ENCODE measurements around the gene TMEM8B.

GRCh38 chr9:35912791-35913400 is 83.9 kb downstream of the TMEM8B start:
- TF ChIP-seq L3MBTL2 (conservative IDR thresholded peaks at IDR 0.05) (no peak), CTBP1 (IDR thresholded peaks at IDR 0.05; ENCODE audit: borderline replicate concordance) (no peak), ARNT (IDR thresholded peaks at IDR 0.05) (no peak), NFRKB (IDR thresholded peaks at IDR 0.05) (no peak), BHLHE40 (IDR thresholded peaks at IDR 0.05; ENCODE audit: borderline replicate concordance) (no peak), PKNOX1 (IDR thresholded peaks at IDR 0.05) (no peak), FOXM1 (IDR thresholded peaks at IDR 0.05; ENCODE audit: borderline replicate concordance) (no peak), TARDBP (IDR thresholded peaks at IDR 0.05) (no peak), FOXK2 (IDR thresholded peaks at IDR 0.05) (no peak), ELF4 (IDR thresholded peaks at IDR 0.05) (no peak), FOXA1 (IDR thresholded peaks at IDR 0.05) (no peak), ZNF384 (IDR thresholded peaks at IDR 0.05) (no peak), SP1 (IDR thresholded peaks at IDR 0.05) (no peak)
